Type B pancreatic cell (in vitro differentiated cells): ENCODE results near the gene TREML2. TPM values are rescaled to one million over a fixed set of nuclear protein-coding genes. Genes with fewer than 3 reads are reported as not detected.

ENCODE experiments used
- DNase-seq: peaks from one replicate; pipeline ENCODE4 v3.0.0; 2021; ENCODE audit warnings: mixed read lengths; ENCODE audit not compliant: unreplicated experiment; ENCODE audit errors: extremely low spot score
- H3K27ac Mint-ChIP-seq: 2 replicates; pipeline ENCODE4 v1.8.0; 2021; ENCODE audit warnings: mild to moderate bottlenecking, mixed read lengths
- H3K27me3 Mint-ChIP-seq: 2 replicates; pipeline ENCODE4 v1.8.0; 2021; ENCODE audit warnings: mixed read lengths
- H3K36me3 Mint-ChIP-seq: 2 replicates; pipeline ENCODE4 v1.8.0; 2021; ENCODE audit warnings: mixed read lengths
- H3K4me1 Mint-ChIP-seq: one replicate; pipeline ENCODE4 v1.8.0; 2021; ENCODE audit warnings: mixed read lengths; ENCODE audit not compliant: unreplicated experiment
- H3K4me3 Mint-ChIP-seq: 2 replicates; pipeline ENCODE4 v1.8.0; 2021; ENCODE audit warnings: mild to moderate bottlenecking, mixed read lengths
- H3K9me3 Mint-ChIP-seq: 2 replicates; pipeline ENCODE4 v1.8.0; 2021; ENCODE audit warnings: mixed read lengths
- total RNA-seq: library from RNA; stranded (reverse); gene quantifications from 2 replicates; pipeline ENCODE4 v1.2.1, GENCODE V29; 2021; ENCODE audit warnings: low replicate concordance
- TF ChIP-seq, protein P1 (sequence below): fragments of 200-600 bp; sonication (generic); conservative IDR thresholded peaks from 2 replicates; pipeline ENCODE4 v1.5.0; 2021; ENCODE audit warnings: antibody characterized with exemption, mild to moderate bottlenecking

TREML2 gene
- total RNA-seq, 1 donor from 2014 or later = not detected

DNA sequence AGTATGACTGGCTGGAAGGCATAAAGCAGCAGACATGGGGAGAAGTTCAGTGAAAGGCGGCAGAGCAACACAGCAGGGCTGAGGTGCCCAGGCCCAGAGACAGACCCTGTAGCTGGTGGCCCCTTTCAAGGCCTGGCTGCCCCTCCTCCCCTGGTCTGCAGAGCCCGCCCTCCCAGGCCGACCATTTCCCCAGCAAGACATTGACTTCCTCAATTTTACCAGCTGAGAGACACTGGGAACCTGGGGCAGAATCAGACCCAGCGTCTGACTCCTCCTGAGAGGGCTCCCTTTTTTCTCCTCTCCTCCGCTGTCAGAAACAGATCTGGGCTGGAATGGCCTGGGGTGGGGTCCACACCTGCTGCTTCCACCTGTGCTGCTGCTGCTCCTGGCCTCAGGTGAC is 27.1 kb upstream of the TREML2 start, which contains the start of gene TREML4:
TSS of gene TREML4 (plus strand) at position 254 of the 400 bp plus-strand sequence. CDS start at position 333, 79 bp downstream.
- H3K4me1 Mint-ChIP-seq = no peaks in the 10 kb centered on the region
- no peak for DNase-seq

DNA sequence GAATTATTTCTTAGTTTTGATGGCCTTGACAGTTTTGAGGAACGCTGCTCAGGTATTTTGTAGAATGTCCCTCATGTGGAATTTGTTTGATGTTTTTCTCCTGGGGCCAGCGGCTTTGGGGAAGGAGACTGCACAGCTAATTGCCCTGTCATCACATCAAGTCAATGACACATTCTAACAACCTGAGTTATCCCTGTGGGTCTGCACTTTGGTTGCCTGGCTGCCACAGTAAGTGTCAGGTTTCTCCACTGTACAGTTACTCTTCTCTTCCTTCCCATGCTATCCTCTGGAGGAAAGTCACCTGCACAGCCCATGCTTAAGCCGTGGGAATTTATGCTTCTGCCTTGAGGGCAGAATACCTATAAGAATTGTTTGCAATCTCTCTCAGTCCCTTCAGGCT is 25.8 kb upstream of the TREML2 start:
- no peak for DNase-seq
- no peak overlapping the region for H3K27ac Mint-ChIP-seq
- H3K27me3 Mint-ChIP-seq = peaks cover 69% of the 10 kb centered on the region
- no peaks in the 10 kb centered on the region for H3K36me3 Mint-ChIP-seq
- TF ChIP-seq, protein P1, sequence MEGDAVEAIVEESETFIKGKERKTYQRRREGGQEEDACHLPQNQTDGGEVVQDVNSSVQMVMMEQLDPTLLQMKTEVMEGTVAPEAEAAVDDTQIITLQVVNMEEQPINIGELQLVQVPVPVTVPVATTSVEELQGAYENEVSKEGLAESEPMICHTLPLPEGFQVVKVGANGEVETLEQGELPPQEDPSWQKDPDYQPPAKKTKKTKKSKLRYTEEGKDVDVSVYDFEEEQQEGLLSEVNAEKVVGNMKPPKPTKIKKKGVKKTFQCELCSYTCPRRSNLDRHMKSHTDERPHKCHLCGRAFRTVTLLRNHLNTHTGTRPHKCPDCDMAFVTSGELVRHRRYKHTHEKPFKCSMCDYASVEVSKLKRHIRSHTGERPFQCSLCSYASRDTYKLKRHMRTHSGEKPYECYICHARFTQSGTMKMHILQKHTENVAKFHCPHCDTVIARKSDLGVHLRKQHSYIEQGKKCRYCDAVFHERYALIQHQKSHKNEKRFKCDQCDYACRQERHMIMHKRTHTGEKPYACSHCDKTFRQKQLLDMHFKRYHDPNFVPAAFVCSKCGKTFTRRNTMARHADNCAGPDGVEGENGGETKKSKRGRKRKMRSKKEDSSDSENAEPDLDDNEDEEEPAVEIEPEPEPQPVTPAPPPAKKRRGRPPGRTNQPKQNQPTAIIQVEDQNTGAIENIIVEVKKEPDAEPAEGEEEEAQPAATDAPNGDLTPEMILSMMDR = no peak
- H3K9me3 Mint-ChIP-seq = no peaks in the 10 kb centered on the region
- no peaks in the 10 kb centered on the region for H3K4me1 Mint-ChIP-seq
- H3K4me3 Mint-ChIP-seq = no peak overlapping the region

More for the DNA sequence above, 27.1 kb upstream of the TREML2 start, which contains the start of gene TREML4:
- Mint-ChIP-seq H3K27me3 (peaks cover 74% of the 10 kb centered on the region), H3K36me3 (no peaks in the 10 kb centered on the region), H3K4me3 (no peak within 1 kb of the TSS), H3K27ac (peak within 1 kb of the TSS; percentile 65), H3K9me3 (no peaks in the 10 kb centered on the region)
- TF ChIP-seq, protein P1 = no peak

DNA sequence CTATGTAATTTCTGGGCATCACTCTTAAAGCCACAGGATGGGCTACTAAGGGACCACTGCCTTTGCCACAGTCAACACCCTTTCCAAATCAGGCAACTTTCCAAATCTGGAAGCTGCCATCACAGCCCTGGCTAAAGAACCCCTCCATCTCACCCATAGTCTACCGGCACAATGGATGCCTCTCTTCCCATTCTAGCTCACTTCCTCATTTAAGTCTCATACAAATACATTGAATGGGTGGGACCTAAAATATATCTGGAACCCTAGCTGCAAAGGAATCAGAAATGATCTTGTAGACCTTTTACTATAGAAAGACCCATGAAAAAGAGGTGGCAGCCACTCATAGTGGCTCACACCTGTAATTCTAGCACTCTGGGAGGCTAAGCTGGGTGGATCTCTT is 23.9 kb upstream of the TREML2 start:
- TF ChIP-seq, protein P1 = no peak
- Mint-ChIP-seq H3K36me3 (no peaks in the 10 kb centered on the region), H3K27me3 (peaks cover 59% of the 10 kb centered on the region), H3K4me1 (no peaks in the 10 kb centered on the region), H3K27ac (no peak overlapping the region), H3K4me3 (no peak overlapping the region), H3K9me3 (no peaks in the 10 kb centered on the region)
- DNase-seq = no peak

DNA sequence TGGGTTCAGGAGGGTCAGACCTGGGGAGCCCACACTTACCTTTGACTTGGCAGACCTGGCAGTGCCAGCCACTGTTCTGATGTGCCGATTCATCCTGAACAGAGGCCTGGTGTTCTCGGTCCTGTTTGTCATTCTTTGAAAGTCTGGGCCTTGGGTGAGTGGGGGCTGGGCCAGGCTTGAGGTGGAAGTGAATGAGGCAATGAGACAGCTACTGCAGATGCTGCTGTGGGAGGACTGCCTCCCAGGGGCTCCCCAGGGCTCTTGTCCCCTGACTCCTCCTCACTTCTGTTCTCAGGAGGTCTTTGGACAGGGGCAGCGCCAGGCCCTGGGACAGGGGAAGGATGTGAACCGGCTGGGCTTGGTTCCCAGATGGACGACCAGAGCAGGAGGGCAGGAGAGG is 21.6 kb upstream of the TREML2 start:
- H3K27me3 Mint-ChIP-seq = peaks cover 55% of the 10 kb centered on the region
- TF ChIP-seq, protein P1 = no peak
- H3K9me3 Mint-ChIP-seq = no peaks in the 10 kb centered on the region
- H3K27ac Mint-ChIP-seq = no peak overlapping the region
- no peak for DNase-seq
- H3K4me1 Mint-ChIP-seq = no peaks in the 10 kb centered on the region
- no peaks in the 10 kb centered on the region for H3K36me3 Mint-ChIP-seq
- H3K4me3 Mint-ChIP-seq = no peak overlapping the region

DNA sequence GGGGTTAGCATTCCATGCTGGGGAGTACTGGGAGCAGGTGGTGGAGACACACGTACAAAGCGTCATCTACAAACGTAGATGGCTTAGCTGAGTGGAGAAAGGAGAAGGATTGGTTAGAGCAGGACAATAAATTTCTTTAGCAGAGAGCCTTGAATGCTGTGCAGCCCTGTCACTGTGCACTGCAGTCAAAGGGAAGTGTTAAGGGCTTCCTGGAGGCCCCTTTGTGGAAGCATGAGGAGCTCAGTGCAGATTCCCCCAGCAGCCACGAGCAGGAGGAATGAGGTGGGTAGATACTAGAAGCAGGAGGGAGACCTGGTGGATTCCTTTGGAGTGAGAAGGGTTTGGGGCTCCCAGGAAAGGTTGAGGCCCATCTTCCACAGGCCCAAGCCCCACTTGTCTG is 21.1 kb upstream of the TREML2 start:
- Mint-ChIP-seq H3K27me3 (peaks cover 54% of the 10 kb centered on the region), H3K4me3 (no peak overlapping the region), H3K9me3 (no peaks in the 10 kb centered on the region), H3K4me1 (no peaks in the 10 kb centered on the region), H3K27ac (no peak overlapping the region), H3K36me3 (no peaks in the 10 kb centered on the region)
- DNase-seq = no peak
- TF ChIP-seq, protein P1 = no peak

DNA sequence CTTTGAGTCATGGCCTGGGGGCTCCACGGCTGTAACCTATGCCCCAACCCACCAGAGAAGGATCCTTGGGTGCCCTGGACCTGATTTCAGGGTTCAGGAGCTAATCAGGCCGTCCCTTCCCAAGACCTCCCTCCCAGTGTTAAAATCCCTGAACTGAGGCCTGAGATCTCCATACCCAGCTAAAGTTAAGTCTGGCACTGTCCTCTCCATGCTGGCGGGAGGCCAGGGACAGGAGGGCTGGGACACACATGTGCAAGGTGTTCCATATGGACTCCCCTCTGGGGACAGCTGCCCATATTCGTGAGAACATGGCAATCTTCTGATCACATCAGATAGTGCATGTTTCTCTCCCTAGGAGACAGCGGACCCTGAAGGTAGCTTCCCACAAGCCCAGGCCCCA is 15.7 kb upstream of the TREML2 start:
- Mint-ChIP-seq H3K27ac (no peak overlapping the region), H3K27me3 (peaks cover 42% of the 10 kb centered on the region), H3K9me3 (peaks cover 4% of the 10 kb centered on the region), H3K4me1 (no peaks in the 10 kb centered on the region), H3K36me3 (no peaks in the 10 kb centered on the region), H3K4me3 (no peak overlapping the region)
- TF ChIP-seq, protein P1 = no peak
- DNase-seq = no peak
